Tibial nerve (tissue), 4 donors: ENCODE results near the gene PRKCB.

Experiments
- CTCF ChIP-seq, 5 experiments: fragments of 200-600 bp in 3 of 5; fragments of 450-650 bp in 2 of 5; sonication (generic) in 3 of 5; IDR thresholded peaks; one replicate each; pipeline ENCODE4 v1.5.1; 2016 to 2019; ENCODE audit warnings: antibody characterized with exemption in 5 of 5, mild to moderate bottlenecking in 3 of 5, moderate library complexity in 2 of 5
- EP300 ChIP-seq, 2 donors: sonication (generic); formaldehyde crosslinking; IDR thresholded peaks; one replicate each; pipeline ENCODE4 v1.6.1; 2017; ENCODE audit warnings: antibody characterized with exemption in 2 of 2, mild to moderate bottlenecking in 1 of 2
- POLR2A ChIP-seq, 2 donors: fragments of 450-650 bp; IDR thresholded peaks; one replicate each; pipeline ENCODE4 v1.6.1; 2017; ENCODE audit warnings: antibody characterized with exemption in 2 of 2, mild to moderate bottlenecking in 2 of 2, moderate library complexity in 2 of 2

- TF ChIP-seq CTCF (IDR thresholded peaks at IDR 0.05) (no peak), POLR2A (IDR thresholded peaks at IDR 0.05) (no peak), EP300 (IDR thresholded peaks at IDR 0.05) (no peak)
Measured at GRCh38 chr16:23865853-23866252, 30.1 kb downstream of the PRKCB start.
